NCI-H187 treated with DMSO at 0.1 percent for 48 hours (cell line): ENCODE data around the gene ACOT13.
"Not testable (repeated sequence)": the region's sequence is repeated elsewhere in the genome, so short reads cannot be mapped to it uniquely, and the experiment has no call there.

Experiments used
- DNase-seq: peaks from one replicate; lab custom pipeline; 2025; lab: John Stamatoyannopoulos, UW

Gene ACOT13

DNA sequence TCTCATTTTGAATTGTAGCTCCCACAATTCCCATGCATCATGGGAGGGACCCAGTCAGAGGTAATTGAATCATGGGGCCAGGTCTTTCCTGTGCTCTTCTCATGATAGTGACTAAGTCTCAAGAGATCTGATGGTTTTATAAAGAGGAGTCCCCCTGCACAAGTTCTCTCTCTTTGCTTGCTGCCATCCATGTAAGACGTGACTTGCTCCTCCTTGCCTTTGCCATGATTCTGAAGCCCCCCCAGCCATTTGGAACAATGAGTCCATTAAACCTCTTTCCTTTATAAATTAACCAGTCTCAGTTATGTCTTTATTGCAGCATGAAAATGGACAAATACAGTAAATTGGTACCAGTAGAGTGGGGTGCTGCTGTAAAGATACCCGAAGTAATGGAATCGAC lies 63.8 kb downstream of the ACOT13 start:
- DNase-seq: not testable (repeated sequence)

GRCh38 chr6:24731456-24732134 lies 64.7 kb downstream of the ACOT13 start:
- DNase-seq: not testable (repeated sequence)

- DNase-seq: no peak
Measured at GRCh38 chr6:24734166-24734565, 67.3 kb downstream of the ACOT13 start.

GRCh38 chr6:24734710-24735109 lies 67.8 kb downstream of the ACOT13 start:
- not testable (repeated sequence) for DNase-seq

GRCh38 chr6:24738741-24739140 lies 71.9 kb downstream of the ACOT13 start:
- DNase-seq: no peak

DNA sequence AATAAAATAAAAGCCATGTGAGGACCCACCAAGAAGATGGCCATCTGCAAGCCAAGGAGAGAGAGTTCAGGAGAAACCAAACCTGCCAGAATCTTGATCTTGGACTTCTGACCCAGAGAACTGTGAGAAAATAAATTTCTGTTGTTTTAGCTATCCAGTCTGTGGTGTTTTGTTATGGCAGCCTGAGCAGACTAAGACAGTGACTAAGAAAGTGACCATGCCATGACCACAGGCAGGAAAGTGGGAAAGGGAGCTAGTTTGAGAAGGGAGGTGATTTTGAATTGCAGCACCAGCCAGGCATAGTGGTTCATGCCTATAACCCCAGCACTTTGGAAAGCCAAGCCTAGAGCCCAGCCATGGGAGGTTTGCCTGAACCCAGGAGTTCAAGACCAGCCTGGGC lies 74.0 kb downstream of the ACOT13 start:
- DNase-seq: no peak

DNA sequence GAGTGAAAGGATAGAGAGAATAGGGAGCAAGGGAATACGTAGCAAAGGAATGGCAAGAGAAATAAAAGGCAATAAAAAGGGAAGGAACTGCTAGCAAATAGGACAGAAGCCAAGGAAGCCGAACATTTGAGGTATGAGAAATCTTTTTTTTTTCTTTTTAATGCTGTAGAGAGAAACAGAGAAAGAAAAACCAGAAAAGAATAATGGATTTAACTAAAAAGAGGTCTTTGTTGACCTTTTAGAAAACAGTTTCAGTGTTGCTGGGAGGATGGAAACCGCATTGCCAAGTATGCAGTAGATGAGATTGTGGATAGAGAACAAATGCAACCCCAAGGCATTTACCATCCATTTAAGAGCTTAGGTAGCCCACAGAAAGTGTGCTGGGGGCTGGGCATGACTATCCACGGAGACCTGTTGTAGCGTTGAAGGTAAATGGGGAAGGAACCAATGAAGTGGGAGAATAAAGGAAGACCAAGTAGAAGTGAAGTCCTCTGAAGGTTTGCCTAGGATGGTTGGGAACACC lies 75.4 kb downstream of the ACOT13 start:
- no peak for DNase-seq

DNA sequence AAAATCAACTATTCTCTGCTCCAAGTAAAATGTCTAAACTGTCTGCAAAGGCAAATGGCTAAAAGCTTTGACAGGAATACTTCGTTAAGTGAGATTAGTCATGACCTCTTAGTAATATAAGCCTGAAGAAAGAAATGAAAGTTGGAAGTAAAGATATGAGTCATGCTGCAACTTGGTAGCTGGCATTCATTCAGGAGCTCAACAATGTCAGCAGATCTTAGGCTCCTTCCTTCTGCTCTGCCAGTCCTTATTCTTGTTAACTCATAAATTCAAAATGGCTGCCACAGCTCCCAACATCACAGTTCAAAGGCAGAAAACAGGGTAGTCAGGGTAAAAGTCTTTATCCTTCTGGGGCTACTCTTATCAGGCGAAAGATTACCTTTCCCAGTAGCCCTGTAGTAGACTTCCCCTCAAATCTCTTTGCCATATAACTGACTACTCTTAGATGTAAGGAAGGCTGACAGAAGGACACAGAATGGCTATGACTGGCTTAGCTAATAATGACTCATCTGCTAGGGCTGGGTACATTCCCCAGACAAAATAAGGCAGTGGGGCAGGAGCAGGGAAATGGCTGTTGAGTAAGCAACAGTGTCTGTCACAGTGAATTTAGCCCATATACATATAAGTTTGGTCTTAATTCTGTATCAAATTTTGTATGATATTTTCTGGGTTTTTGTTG lies 76.5 kb downstream of the ACOT13 start:
- DNase-seq: no peak

DNA sequence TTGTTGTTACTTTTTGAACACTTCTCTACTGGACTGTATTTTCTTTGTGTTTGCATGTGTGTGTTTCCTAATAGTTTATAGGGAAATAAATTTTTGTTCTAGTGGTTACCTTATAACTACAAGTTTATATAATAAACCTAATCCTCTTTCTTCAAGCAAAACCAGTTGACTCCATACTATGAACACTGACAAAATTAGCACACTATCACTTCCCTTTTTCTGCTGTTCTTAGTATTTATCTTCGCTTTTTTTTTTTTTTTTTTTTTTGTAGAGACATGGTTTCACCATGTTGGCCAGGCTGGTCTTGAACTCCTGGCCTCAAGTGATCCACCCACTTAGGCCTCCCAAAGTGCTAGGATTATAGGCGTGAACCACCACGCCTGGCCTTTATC lies 77.1 kb downstream of the ACOT13 start:
- DNase-seq: no peak

GRCh38 chr6:24744911-24745310 lies 78.0 kb downstream of the ACOT13 start:
- no peak for DNase-seq

GRCh38 chr6:24749297-24749696 lies 82.4 kb downstream of the ACOT13 start:
- DNase-seq: no peak

- not testable (repeated sequence) for DNase-seq
Measured at GRCh38 chr6:24750878-24751277, 84.0 kb downstream of the ACOT13 start.

- no peak for DNase-seq
Measured at GRCh38 chr6:24752503-24752902, 85.6 kb downstream of the ACOT13 start.

DNA sequence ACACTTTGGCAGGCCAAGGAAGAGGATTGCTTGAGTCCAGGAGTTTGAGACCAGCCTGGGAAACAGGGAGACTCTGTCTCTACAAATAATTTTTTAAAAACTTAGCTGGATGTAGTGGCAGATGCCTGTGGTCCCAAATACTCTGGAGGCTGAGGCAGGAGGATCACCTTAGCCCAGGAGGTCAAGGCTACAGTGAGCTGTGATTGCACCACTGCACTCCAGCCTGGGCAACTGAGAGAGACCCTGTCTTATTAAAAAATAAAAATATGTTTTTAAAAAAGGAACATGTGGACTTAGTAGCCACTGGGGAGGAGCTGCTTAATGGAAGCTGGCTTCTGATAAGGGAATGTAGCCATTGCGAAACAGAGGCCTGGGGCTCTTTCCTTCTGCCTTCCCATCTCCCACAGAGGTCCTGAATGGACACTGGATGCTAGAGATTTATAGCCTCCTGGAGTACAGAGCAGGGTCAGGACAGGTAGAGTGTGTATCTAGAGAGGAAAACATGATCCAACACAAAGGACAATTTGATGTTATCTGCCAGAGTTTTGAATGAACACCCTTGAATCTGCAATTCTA lies 86.1 kb downstream of the ACOT13 start:
- DNase-seq: no peak

- no peak for DNase-seq
Measured at GRCh38 chr6:24753545-24753944, 86.7 kb downstream of the ACOT13 start.

GRCh38 chr6:24754378-24754777 lies 87.5 kb downstream of the ACOT13 start:
- not testable (repeated sequence) for DNase-seq
